ENCODE data around the gene KDF1.

- no peak for TF ChIP-seq CTCF (IDR thresholded peaks at IDR 0.05; ENCODE audit: insufficient read depth, low read length, poor library complexity, severe bottlenecking)
- no peak for TF ChIP-seq EZH2phosphoT487 (conservative IDR thresholded peaks at IDR 0.05; ENCODE audit: low read length)
Observed at GRCh38 chr1:26936823-26937222, 23.4 kb downstream of the KDF1 start.
